NCI-H2107 treated with DMSO at 0.1 percent for 48 hours (cell line): Measurements from ENCODE around the gene NELL1.

Source experiments
- DNase-seq: peaks from one replicate; lab custom pipeline; 2025; ENCODE audit not compliant: unreplicated experiment; lab: John Stamatoyannopoulos, UW

The NELL1 gene

GRCh38 chr11:21306739-21307358 lies 637.5 kb downstream of the NELL1 start:
- no peak for DNase-seq

- no peak for DNase-seq
Observed at GRCh38 chr11:21307874-21308273, 638.5 kb downstream of the NELL1 start.

GRCh38 chr11:21316591-21316990 lies 647.2 kb downstream of the NELL1 start:
- no peak for DNase-seq

- DNase-seq = peak; percentile 9
Observed at GRCh38 chr11:21321072-21321471, 651.7 kb downstream of the NELL1 start.

- DNase-seq = no peak
Observed at GRCh38 chr11:21321530-21321929, 652.1 kb downstream of the NELL1 start.

GRCh38 chr11:21323617-21324016 lies 654.2 kb downstream of the NELL1 start:
- DNase-seq = no peak

GRCh38 chr11:21343204-21343603 lies 673.8 kb downstream of the NELL1 start:
- no peak for DNase-seq

GRCh38 chr11:21346361-21346760 lies 677.0 kb downstream of the NELL1 start:
- DNase-seq = no peak

- no peak for DNase-seq
Observed at GRCh38 chr11:21350613-21351012, 681.2 kb downstream of the NELL1 start.

- no peak for DNase-seq
Observed at GRCh38 chr11:21353425-21353824, 684.0 kb downstream of the NELL1 start.

- no peak for DNase-seq
Observed at GRCh38 chr11:21364866-21365624, 695.7 kb downstream of the NELL1 start.

GRCh38 chr11:21369947-21370346 lies 700.6 kb downstream of the NELL1 start:
- no peak for DNase-seq

- no peak for DNase-seq
Observed at GRCh38 chr11:21371044-21371443, 701.7 kb downstream of the NELL1 start.

- no peak for DNase-seq
Observed at GRCh38 chr11:21372672-21373071, 703.3 kb downstream of the NELL1 start.

- DNase-seq = no peak
Observed at GRCh38 chr11:21374376-21374775, 705.0 kb downstream of the NELL1 start.

- DNase-seq = no peak
Observed at GRCh38 chr11:21385669-21386440, 716.5 kb downstream of the NELL1 start.

GRCh38 chr11:21390430-21390829 lies 721.0 kb downstream of the NELL1 start:
- DNase-seq = no peak

GRCh38 chr11:21396342-21397008 lies 727.1 kb downstream of the NELL1 start:
- DNase-seq = no peak

- DNase-seq = no peak
Observed at GRCh38 chr11:21398195-21398594, 728.8 kb downstream of the NELL1 start.

GRCh38 chr11:21401496-21401895 lies 732.1 kb downstream of the NELL1 start:
- DNase-seq = no peak

GRCh38 chr11:21402274-21402673 lies 732.9 kb downstream of the NELL1 start:
- DNase-seq = no peak
